HepG2 (cell line): Measurements from ENCODE around the gene DHX57.

Source experiments
- CHCHD3 ChIP-seq: sonication (generic); formaldehyde crosslinking; IDR thresholded peaks from 2 replicates; pipeline ENCODE4 v1.8.0; 2022; ENCODE audit warnings: mild to moderate bottlenecking, missing genetic modification reagents, moderate library complexity
- CTCF ChIP-seq: sonication (generic); formaldehyde crosslinking; IDR thresholded peaks from 2 replicates; pipeline ENCODE4 v1.5.0; 2020; ENCODE audit warnings: mild to moderate bottlenecking, missing genetic modification reagents, moderate library complexity
- HNF4A ChIP-seq: sonication (generic); formaldehyde crosslinking; IDR thresholded peaks from 2 replicates; pipeline ENCODE4 v1.4.0; 2020; ENCODE audit warnings: missing genetic modification reagents
- KDM5B ChIP-seq: sonication (generic); formaldehyde crosslinking; IDR thresholded peaks from 2 replicates; pipeline ENCODE4 v1.4.0; 2020; ENCODE audit warnings: missing genetic modification reagents, mild to moderate bottlenecking, borderline replicate concordance
- REST ChIP-seq, 2 experiments: IDR thresholded peaks; 2 replicates each; pipeline ENCODE4 v1.6.1; 2011 to 2012; ENCODE audit warnings: low read length in 2 of 2, borderline replicate concordance in 1 of 2, low read depth in 1 of 2, mild to moderate bottlenecking in 1 of 2, moderate library complexity in 1 of 2
- SRF ChIP-seq: IDR thresholded peaks from 2 replicates; pipeline ENCODE4 v1.6.1; 2011; ENCODE audit warnings: mild to moderate bottlenecking, low read depth, low read length, moderate library complexity
- TCF7L2 ChIP-seq: IDR thresholded peaks from 2 replicates; pipeline ENCODE4 v1.6.1; 2011; ENCODE audit warnings: mild to moderate bottlenecking, low read depth, low read length, moderate library complexity
- ZNF34 ChIP-seq: sonication (generic); formaldehyde crosslinking; IDR thresholded peaks from 2 replicates; pipeline ENCODE4 v1.4.0; 2020; ENCODE audit warnings: mild to moderate bottlenecking, missing genetic modification reagents, borderline replicate concordance
- ZNF790 ChIP-seq: sonication (generic); formaldehyde crosslinking; IDR thresholded peaks from 2 replicates; pipeline ENCODE4 v1.8.0; 2022; ENCODE audit warnings: missing genetic modification reagents, mild to moderate bottlenecking, borderline replicate concordance

DNA sequence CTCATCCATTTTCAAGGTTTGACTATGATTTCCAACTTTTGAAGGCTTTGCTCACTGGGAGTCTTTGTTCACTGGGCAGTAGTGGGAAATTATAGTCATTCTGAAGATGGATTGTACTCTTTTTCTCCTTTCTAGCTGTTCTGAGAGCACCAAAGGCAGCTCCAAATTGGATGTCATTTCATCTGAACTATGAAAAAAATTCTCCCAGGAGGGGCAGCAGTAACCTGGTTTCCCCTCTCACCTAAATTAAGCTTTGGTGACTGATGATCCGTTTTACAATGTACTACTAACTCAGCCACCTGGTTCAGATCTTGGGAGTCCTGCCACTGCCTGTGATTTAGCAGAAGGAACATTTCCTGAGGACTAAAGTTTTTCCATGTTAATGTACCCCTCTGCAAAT, 31.5 kb upstream of the DHX57 start:
- TF ChIP-seq CHCHD3 (CRISPR knock-in tag): no peak
- TF ChIP-seq ZNF790 (CRISPR knock-in tag): no peak
- no peak for TF ChIP-seq CTCF
- no peak for TF ChIP-seq KDM5B (CRISPR knock-in tag)
- TF ChIP-seq TCF7L2: no peak
- TF ChIP-seq ZNF34 (CRISPR knock-in tag): no peak
- no peak for TF ChIP-seq HNF4A (CRISPR knock-in tag)
- no peak for TF ChIP-seq REST (IDR thresholded peaks at IDR 0.05; ENCODE audit: borderline replicate concordance in 1 of 2, low read depth in 1 of 2, low read length in 2 of 2)
- no peak for TF ChIP-seq SRF
